ENCODE data around the gene AFTPH. TPM values are rescaled to one million over a fixed set of nuclear protein-coding genes. Genes with fewer than 3 reads are reported as not detected.

Gene AFTPH
- total RNA-seq, 4 donors from 2014 or later = 23.0 to 35.5 (median 27.7) TPM

DNA sequence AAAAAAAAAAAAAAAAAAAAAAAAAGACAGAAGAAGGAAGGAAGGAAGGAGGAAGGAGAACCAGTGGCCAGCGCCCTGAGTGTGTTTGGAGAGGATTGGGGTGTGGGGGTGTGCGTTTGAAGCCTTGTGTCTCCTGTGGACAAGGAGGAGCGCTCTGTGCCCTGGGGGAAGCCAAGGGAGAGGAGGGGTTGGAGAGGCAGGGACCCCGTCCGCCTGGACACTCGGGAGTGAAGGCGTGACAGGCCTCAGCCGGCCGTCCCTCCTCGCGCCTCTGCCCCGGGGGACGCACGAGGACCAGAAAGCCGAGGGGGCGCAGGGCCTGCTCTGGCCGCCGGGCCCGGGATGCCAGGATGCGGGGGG, 84.7 kb downstream of the AFTPH start:
- no peak for DNase-seq (ENCODE audit: low spot score)
- ATAC-seq (ENCODE audit: low FRiP score) = peak; percentile 31
- TF ChIP-seq, protein P1, sequence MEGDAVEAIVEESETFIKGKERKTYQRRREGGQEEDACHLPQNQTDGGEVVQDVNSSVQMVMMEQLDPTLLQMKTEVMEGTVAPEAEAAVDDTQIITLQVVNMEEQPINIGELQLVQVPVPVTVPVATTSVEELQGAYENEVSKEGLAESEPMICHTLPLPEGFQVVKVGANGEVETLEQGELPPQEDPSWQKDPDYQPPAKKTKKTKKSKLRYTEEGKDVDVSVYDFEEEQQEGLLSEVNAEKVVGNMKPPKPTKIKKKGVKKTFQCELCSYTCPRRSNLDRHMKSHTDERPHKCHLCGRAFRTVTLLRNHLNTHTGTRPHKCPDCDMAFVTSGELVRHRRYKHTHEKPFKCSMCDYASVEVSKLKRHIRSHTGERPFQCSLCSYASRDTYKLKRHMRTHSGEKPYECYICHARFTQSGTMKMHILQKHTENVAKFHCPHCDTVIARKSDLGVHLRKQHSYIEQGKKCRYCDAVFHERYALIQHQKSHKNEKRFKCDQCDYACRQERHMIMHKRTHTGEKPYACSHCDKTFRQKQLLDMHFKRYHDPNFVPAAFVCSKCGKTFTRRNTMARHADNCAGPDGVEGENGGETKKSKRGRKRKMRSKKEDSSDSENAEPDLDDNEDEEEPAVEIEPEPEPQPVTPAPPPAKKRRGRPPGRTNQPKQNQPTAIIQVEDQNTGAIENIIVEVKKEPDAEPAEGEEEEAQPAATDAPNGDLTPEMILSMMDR (IDR thresholded peaks at IDR 0.05) = no peak

DNA sequence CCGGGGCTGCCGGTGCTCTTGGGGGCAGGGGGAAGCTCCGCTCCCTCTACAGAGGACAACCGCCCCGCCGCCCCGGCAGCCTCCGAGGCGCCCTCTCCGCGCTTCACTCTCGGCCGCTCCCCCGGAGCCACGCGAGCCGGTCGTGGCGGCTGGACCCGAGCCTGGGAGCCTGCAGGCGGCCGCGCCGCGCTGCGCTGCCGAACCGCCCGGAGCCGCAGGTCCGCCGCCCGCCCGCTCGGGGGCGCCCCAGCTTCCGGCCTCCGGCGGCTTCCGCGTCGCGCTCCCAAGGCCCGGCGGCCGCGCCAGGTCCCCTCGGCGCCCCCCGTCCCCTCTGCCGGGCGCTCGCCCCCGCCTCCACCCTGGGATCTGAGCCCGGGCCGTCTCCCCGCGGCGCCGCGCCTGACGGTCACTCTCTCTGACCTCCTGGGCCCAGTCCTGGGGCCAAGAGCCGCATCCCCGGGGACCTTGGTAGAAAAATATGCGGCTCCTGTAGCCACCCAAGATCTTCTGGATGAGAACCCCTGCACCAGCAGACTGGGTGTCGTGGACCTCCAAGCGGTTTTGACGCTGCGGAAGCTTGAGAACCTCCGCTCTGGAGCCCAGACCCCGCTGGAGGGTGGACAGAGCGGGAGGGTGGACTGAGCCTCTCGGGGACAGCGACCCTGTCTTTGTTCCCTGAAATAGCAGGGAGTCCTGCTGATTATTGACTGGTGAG, 85.3 kb downstream of the AFTPH start:
- DNase-seq (ENCODE audit: low spot score) (no peak), ATAC-seq (ENCODE audit: low FRiP score) (peak; percentile 31)
- TF ChIP-seq, protein P1 (IDR thresholded peaks at IDR 0.05) = no peak

DNA sequence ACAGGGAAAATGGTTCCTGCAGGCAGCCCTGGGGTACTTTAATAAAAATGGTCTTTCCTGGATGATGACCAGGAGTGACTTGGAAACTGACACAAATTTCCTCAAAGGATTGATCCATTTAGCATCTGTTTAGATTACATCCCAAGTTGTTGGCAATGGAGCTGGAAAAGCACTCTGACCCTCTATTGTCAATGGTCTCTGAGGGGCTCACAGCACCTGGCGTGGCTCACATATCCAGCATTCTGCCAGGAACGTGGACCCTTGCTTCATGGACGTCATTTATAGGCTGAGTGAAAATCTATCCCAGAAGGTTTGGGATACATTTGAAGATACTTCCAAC, 85.8 kb downstream of the AFTPH start:
- ATAC-seq (ENCODE audit: low FRiP score) (no peak), DNase-seq (ENCODE audit: low spot score) (no peak)
- TF ChIP-seq, protein P1 (IDR thresholded peaks at IDR 0.05) = no peak

DNA sequence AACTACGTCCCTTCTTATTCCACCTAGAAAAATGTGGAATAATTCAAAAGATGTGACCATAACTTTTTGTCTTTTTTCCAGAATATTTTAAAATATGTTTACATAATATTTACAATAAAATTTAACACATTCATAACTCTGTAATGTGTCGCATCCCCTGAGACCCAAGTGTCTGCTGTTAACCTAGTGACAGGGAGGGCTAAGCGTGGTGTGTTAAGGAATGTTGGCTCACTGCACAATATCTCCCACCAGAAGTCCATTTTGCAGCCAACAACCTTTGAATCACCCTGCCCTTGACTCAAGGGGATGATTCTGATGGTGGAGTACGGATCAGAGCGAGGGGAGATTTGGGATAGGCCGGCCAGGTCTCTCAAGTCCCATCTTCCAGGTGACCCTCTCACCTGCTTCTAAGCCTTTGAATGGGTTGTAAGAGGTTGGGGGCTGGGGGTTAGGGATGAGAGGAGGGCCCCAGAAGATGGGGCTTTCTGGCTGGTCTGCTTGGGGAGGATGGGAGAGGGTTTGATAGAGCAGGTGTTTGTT, 86.3 kb downstream of the AFTPH start:
- TF ChIP-seq, protein P1 (IDR thresholded peaks at IDR 0.05) = no peak
- ATAC-seq (ENCODE audit: low FRiP score) (no peak), DNase-seq (ENCODE audit: low spot score) (no peak)

DNA sequence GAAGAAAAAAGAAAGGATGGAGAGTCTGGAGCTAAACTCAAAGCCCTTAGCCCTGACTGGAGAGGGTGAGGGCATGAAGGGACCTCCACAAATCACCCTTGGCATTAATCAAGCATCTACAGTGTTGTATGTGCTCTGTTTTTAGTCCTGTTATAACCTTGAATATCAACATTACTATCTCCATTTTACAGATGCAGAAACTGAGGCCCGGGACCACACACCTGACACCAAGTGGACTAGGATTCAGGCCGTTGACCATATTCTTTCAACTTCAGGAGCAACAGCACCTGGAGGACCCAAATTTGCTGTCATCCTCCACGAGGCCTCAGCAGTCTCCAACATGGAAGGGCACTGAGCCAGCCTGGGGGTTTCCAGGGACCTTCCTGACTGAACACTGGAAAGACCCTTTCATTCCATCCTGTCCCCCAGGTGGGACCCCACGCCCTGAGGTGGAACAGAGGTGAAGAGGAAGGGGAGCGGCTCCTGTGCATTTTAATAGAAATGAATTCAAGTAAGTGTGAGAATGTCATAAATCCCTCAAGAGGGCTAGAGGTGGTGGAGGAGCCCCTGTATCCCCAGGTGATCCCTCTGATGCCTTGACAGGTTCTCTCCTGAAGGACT, 88.6 kb downstream of the AFTPH start:
- no peak for DNase-seq (ENCODE audit: low spot score)
- no peak for ATAC-seq (ENCODE audit: low FRiP score)
- TF ChIP-seq, protein P1 (IDR thresholded peaks at IDR 0.05) = no peak

DNA sequence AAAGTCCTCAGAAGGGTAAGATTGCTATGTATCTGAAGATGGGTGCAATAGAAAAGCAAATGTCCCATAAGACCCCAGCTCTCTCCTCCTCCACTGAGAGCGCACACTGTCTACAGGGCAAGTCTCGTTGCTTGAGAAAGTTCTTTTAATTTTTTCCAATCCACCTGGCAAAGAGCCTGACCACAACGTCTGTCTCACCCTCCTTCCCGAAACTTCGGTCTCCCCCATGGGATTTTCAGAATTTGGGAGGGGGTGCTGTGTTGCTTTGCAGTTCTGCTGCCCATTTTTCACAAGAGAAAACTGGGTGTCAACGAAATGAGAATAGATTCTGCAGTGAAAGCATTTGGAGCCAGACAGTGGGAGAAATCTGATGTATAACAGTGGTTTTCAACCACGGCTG, 89.1 kb downstream of the AFTPH start:
- no peak for DNase-seq (ENCODE audit: low spot score)

More for the DNA sequence above, 89.1 kb downstream of the AFTPH start:
- TF ChIP-seq, protein P1 (IDR thresholded peaks at IDR 0.05) = no peak
- ATAC-seq (ENCODE audit: low FRiP score) = no peak

All from omental fat pad (tissue), 4 donors.